Memory B cell (primary cell): ENCODE data around the gene LRCH3.
"Not testable (repeated sequence)": the region's sequence is repeated elsewhere in the genome, so short reads cannot be mapped to it uniquely, and the experiment has no call there.

ENCODE experiments used
- ATAC-seq: fragments of 150-1000 bp; cut with Tn5 transposase; 2 replicates; pipeline ENCODE4 v1.10.0; 2021; ENCODE audit warnings: low read depth, mild to moderate bottlenecking, moderate library complexity
- DNase-seq, 2 donors: peaks; one replicate each; pipeline ENCODE4 v3.0.0; 2022; ENCODE audit warnings: low spot score in 2 of 2
- H3K27ac Mint-ChIP-seq: one replicate; pipeline ENCODE4 v1.8.0; 2022; ENCODE audit warnings: mild to moderate bottlenecking, moderate library complexity, mixed read lengths
- H3K27me3 Mint-ChIP-seq: one replicate; pipeline ENCODE4 v1.8.0; 2022; ENCODE audit warnings: mixed read lengths
- H3K36me3 Mint-ChIP-seq: one replicate; pipeline ENCODE4 v1.8.0; 2022; ENCODE audit warnings: mild to moderate bottlenecking, mixed read lengths
- H3K4me1 Mint-ChIP-seq: one replicate; pipeline ENCODE4 v1.8.0; 2022; ENCODE audit warnings: mixed read lengths
- H3K4me3 Mint-ChIP-seq: one replicate; pipeline ENCODE4 v1.8.0; 2022; ENCODE audit warnings: mild to moderate bottlenecking, moderate library complexity, mixed read lengths
- H3K9me3 Mint-ChIP-seq: one replicate; pipeline ENCODE4 v1.8.0; 2022; ENCODE audit warnings: mixed read lengths

LRCH3 gene

DNA sequence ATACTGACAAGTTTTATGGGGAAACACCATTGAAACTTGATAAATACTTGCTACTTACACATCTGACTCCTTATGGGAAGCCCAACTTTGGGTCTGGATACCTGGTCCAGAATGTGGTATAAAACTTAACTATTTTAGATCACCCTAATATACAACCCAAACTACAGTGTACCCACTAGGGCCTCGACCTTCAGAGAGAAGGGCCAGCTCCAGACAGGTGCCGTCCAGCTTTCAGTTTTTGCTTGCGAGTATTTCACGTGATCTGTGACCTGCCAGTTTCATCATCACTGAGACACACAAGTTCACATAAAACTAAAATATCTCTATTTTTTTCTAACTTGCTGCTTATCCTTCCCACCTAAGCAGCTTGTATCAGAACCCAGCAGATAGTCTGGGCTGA is 99.6 kb downstream of the LRCH3 start:
- no peak overlapping the region for H3K27ac Mint-ChIP-seq
- no peaks in the 10 kb centered on the region for H3K27me3 Mint-ChIP-seq
- no peak overlapping the region for H3K4me3 Mint-ChIP-seq
- peaks cover 17% of the 10 kb centered on the region for H3K36me3 Mint-ChIP-seq
- H3K4me1 Mint-ChIP-seq = no peaks in the 10 kb centered on the region
- no peaks in the 10 kb centered on the region for H3K9me3 Mint-ChIP-seq
- DNase-seq (no peak), ATAC-seq (no peak)

DNA sequence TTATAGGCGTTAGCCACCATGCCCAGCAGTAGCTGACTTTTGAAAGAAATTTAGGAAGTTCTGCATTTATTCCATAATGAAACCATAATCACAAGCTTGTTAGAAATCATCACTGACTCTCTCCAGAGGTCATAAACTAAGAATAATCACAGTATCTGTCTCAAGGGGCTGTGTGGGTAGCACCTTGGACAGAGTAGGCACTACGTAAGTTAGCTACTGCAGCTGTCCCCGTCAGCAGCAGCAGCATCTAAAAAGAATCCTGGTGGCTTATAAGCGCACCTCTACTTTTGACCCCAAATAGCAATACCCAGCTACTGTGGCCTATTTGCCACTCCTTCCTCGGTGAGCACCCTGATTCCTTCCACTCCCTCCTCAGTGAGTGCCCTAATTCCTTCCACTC is 101.1 kb downstream of the LRCH3 start:
- ATAC-seq = no peak
- Mint-ChIP-seq H3K4me3 (no peak overlapping the region), H3K9me3 (no peaks in the 10 kb centered on the region), H3K36me3 (peaks cover 16% of the 10 kb centered on the region), H3K27me3 (no peaks in the 10 kb centered on the region), H3K27ac (no peak overlapping the region), H3K4me1 (no peaks in the 10 kb centered on the region)
- no peak for DNase-seq

DNA sequence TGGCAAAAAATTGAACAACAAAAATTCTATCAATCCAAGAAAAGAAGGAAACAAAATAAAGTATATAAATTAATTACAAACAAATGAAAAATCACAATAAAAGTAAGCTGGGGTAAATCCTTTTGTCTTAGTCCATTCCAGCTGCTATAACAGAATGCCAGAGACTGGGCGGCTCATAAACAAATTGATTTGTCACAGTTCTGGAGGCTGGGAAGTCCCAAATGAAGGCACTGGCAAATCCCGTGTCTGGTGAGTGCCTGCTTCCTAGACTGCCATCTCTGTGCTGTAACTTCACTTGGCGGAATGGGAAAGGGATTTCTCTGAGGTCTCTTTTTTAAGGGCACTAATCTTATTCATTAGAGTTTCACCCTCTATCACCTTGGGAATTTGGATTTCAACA is 105.4 kb downstream of the LRCH3 start:
- peaks cover 1% of the 10 kb centered on the region for H3K4me1 Mint-ChIP-seq
- H3K27me3 Mint-ChIP-seq = no peaks in the 10 kb centered on the region
- ATAC-seq (no peak), DNase-seq (no peak)
- H3K27ac Mint-ChIP-seq = no peak overlapping the region
- no peaks in the 10 kb centered on the region for H3K9me3 Mint-ChIP-seq
- peaks cover 8% of the 10 kb centered on the region for H3K36me3 Mint-ChIP-seq
- no peak overlapping the region for H3K4me3 Mint-ChIP-seq

DNA sequence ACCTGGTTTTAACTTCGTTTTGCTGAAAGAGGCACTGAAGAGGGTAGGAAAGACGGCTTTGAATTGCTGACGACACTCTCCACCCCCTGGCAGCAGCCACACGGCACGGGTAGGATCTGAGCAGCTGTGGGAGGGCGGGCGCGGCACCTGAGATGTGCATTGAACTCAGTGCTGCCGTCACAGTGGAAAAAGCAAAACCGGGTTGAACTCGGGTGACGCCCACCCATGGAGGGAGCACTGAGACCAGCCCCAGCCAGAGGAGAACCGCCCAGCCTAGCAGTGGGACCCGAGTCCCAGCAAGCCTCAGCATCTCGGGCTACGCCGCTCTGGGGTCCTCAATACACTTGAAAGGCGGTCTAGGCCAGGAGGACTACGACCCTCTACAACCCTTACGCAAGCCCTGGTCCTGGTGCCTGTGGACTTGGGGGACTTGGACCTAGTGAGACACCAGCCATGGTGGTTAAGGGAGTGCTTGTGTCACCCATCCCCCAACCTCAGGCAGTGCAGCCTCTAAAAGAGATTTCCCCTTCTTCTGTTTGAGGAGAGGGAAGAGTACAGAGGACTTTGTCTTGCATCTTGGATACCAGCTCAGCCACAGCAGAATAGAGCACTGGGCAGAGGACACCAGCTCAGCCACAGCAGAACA is 108.9 kb downstream of the LRCH3 start:
- H3K27ac Mint-ChIP-seq = no peak overlapping the region
- H3K36me3 Mint-ChIP-seq = peaks cover 2% of the 10 kb centered on the region
- ATAC-seq (no peak), DNase-seq (no peak)
- H3K27me3 Mint-ChIP-seq = no peaks in the 10 kb centered on the region
- H3K4me3 Mint-ChIP-seq = no peak overlapping the region
- H3K4me1 Mint-ChIP-seq = peaks cover 2% of the 10 kb centered on the region
- H3K9me3 Mint-ChIP-seq = peaks cover 4% of the 10 kb centered on the region

DNA sequence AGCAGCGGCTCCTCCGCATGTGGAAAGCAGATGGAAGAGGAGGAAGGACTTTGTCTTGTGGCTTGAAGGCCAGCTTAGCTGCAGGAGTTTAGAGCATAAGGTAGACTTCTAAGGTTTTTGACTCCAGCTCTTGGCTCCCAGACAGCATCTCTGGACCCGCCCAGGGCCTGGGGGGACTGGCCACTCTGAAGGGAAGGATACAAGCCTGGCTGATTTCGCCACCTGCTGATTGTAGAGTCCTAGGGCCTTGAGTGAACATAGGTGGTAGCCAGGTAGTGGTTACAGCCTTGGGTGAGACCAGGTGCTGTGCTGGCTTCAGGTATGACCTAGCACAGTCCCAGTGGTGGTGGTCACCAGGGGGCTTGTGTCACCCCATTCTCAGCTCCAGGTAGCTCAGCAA is 110.6 kb downstream of the LRCH3 start:
- H3K36me3 Mint-ChIP-seq = peaks cover 2% of the 10 kb centered on the region
- H3K27me3 Mint-ChIP-seq = no peaks in the 10 kb centered on the region
- no peak overlapping the region for H3K27ac Mint-ChIP-seq
- H3K4me1 Mint-ChIP-seq = peaks cover 5% of the 10 kb centered on the region
- peaks cover 4% of the 10 kb centered on the region for H3K9me3 Mint-ChIP-seq
- H3K4me3 Mint-ChIP-seq = no peak overlapping the region
- ATAC-seq (no peak), DNase-seq (no peak)

DNA sequence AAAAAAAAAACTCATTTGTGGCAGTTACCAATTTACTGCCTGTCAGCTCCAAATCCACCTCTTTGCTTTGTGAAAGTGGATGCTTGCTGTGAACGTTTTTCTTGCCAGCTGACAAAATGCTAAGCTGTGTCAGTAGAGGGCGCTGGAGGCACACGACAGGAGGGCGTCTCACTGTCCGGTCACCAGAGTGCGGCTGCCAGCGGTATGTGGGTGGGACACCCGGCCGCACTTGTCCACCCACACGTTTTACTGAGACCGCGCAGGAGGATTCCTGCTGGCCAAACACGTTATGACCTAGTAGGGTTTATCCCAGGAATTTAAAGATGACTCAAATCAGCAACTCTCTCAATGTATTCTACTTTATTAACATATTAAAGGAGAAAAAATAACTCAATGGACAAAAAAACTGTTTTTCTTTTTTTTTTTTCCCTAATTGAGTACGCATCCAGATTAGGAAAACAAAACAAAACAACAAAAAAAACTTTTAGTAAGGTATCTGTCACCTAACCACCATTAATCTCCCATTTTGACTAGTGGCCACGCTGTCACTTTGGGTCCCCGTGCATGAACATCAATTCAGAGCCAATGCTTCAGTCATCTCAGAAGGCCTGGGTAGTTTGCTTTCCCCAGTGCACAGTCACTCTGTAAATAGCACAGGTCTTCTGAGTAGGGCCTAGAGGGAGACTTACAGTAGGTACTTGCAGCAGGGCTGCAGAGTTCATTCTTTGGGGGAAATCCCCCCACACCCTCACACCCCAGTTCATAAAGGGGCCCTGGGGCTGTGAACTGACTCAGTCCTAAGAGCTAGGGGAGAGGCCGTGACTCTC is 115.2 kb downstream of the LRCH3 start:
- Mint-ChIP-seq H3K9me3 (peaks cover 4% of the 10 kb centered on the region), H3K4me3 (peak overlapping the region; percentile 37), H3K27ac (no peak overlapping the region), H3K36me3 (peaks cover 3% of the 10 kb centered on the region), H3K4me1 (peaks cover 5% of the 10 kb centered on the region), H3K27me3 (no peaks in the 10 kb centered on the region)
- ATAC-seq (peak; percentile 82), DNase-seq (peak; percentile 72 to 75)

DNA sequence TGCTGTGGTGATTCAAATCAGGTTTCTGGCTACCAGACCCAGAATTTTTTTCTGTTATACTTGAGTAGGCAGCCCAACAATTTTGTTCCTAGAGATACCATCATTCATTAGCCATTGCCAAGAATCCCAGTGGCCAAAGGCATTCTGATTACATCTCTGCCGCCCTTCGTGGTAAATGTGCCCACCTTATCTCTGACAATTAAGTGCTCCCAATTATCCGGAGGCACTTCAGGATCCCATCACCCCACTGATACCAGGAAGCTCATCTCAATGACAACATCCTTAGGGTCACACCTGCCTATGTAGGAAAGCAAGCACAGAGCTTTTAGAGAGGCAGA is 115.8 kb downstream of the LRCH3 start:
- Mint-ChIP-seq H3K36me3 (peaks cover 3% of the 10 kb centered on the region), H3K4me1 (peaks cover 3% of the 10 kb centered on the region), H3K27me3 (no peaks in the 10 kb centered on the region), H3K27ac (no peak overlapping the region), H3K4me3 (no peak overlapping the region), H3K9me3 (peaks cover 4% of the 10 kb centered on the region)
- no peak for DNase-seq
- ATAC-seq = no peak

DNA sequence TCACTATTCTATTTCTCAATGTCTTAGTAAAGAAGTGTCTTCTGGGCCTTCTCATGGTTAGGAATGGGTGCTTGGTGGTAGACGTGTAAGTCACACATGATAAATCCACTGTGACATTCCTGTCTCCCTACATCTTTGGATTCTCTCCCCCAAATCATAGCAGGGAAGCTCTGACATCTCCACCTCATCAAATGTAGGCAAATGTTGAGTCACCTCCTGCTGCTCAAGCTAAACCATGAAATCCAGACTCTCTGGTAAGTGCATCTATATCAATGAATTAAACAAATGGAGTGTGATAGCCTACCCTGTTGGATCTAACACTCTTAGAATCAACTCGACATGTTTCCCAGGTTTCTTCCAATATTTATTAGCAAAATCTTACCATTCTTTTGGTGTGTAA is 116.1 kb downstream of the LRCH3 start:
- DNase-seq (no peak), ATAC-seq (no peak)
- H3K27me3 Mint-ChIP-seq = no peaks in the 10 kb centered on the region
- no peak overlapping the region for H3K27ac Mint-ChIP-seq
- H3K4me1 Mint-ChIP-seq = peaks cover 3% of the 10 kb centered on the region
- peaks cover 3% of the 10 kb centered on the region for H3K9me3 Mint-ChIP-seq
- no peak overlapping the region for H3K4me3 Mint-ChIP-seq
- peaks cover 1% of the 10 kb centered on the region for H3K36me3 Mint-ChIP-seq

DNA sequence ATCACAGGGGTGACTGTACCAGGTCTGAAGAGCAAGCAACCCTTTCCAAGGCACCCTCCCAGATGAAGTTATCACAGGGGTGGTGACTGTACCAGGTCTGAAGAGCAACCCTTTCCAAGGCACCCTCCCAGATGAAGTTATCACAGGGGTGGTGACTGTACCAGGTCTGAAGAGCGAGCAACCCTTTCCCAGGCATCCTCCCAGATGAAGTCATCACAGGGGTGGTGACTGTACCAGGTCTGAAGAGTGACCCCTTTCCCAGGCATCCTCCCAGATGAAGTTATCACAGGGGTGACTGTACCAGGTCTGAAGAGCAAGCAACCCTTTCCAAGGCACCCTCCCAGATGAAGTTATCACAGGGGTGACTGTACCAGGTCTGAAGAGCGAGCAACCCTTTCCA is 117.5 kb downstream of the LRCH3 start:
- not testable (repeated sequence) for H3K27me3 Mint-ChIP-seq, H3K27ac Mint-ChIP-seq, ATAC-seq, H3K4me1 Mint-ChIP-seq, H3K36me3 Mint-ChIP-seq, DNase-seq, H3K9me3 Mint-ChIP-seq, H3K4me3 Mint-ChIP-seq

DNA sequence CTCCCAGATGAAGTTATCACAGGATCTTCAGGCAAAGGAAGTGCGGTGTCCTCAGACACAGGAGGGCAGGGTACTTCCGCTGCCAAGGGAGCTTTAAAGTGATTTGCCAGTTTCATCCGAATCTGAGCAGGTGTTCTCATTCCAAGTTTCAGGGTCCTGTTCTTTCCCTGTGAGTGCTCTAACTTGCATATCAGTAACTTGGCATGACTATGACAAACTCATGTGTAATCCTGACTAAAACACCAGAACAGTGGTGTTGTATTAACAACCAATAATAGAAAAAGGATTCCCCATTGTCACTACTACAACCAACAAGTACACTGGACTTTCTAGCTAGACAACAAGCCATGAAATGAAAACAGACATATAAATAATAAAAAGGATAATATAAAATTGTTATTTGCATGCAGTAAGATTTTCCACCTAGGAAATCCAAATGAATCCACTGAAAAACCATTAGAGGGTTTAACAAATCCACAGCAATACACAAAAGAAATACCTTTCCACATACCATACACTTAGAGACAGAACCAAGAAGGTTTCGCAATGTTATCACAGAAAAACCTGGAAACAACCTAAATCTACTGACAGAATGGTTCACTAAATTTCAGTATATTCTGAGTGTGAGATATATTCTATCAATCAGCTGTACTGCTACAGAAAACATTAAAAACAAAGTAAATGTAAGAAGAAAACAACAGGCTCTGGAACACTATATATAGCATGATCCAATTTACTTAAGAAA is 118.1 kb downstream of the LRCH3 start:
- no peaks in the 10 kb centered on the region for H3K9me3 Mint-ChIP-seq
- no peak for ATAC-seq
- H3K27ac Mint-ChIP-seq = no peak overlapping the region
- no peaks in the 10 kb centered on the region for H3K27me3 Mint-ChIP-seq
- H3K4me3 Mint-ChIP-seq = no peak overlapping the region
- peaks cover 6% of the 10 kb centered on the region for H3K36me3 Mint-ChIP-seq
- no peak for DNase-seq
- H3K4me1 Mint-ChIP-seq = peaks cover 3% of the 10 kb centered on the region

DNA sequence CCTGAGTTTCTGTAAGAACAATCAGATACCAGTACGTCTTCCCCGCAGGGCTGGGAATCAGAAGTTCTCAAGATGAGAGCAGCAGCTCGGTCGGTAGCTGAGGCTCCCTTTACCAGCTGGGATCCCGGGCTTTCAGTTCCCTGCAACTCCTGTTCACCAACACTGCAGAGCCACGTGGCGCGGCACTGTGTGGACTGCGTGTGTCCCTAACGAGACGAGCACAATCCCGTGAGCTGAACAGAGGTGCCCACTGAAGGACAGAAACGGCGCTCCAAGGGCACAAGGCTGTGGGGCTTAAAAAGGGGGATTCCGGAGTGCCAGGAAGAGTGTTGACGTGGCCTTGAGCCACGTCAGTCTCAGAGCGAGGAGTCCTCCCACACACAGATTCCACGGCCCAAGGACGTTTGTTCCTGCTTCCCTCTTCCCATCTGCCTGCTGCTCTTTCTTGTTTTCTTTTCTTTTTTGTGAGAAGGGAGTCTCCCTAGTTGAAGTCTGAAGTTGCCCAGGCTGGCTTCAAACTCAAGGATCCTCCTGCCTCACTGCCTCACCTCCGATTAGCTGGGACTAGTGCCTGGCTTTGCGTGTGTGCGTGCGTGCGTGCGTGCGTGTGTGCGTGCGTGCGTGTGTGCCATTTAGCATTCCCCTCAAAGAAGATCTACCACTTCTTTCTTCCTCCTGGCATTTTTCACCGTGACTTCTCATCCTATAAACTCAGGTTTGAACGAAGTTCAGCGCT is 121.9 kb downstream of the LRCH3 start:
- DNase-seq (no peak), ATAC-seq (peak; percentile 27)
- Mint-ChIP-seq H3K9me3 (peaks cover 1% of the 10 kb centered on the region), H3K27ac (peak overlapping the region; percentile 39), H3K4me3 (peak overlapping the region; percentile 61), H3K4me1 (no peaks in the 10 kb centered on the region), H3K27me3 (no peaks in the 10 kb centered on the region), H3K36me3 (peaks cover 7% of the 10 kb centered on the region)

DNA sequence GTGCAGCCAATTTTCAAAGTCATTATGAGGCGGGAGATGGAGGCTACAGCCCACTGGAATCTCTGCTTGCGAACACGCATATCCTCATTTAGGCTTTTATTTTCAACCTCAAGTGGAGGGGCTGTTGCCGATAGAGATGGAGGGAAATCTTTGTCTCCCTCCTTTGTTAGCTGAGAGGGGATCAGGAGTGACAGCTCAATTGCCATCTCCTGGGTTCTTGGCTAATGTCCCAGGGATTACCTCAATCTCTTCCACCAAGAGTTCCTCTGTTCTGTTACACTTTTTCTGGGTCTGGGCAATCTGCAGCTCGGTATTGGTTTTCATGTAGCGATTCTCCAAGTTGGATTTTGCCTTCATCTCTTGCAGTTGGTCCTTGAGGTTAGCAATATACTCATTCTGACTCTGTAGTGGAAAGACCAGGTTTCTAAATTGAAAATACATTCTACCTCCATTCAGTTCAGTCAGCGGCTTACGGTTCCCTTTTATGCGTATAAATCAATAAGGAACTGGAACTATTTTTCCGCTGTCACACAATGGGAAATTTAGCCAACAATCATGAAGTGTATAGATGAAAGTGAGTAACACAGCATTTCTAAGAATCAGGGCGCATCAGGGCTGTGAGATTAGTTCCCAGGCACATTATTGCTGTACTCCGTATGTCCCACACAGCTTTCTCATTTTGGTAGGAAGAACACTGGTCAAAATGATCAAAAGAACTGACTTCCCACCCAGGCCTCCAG is 122.8 kb downstream of the LRCH3 start:
- H3K4me3 Mint-ChIP-seq = no peak overlapping the region
- H3K27me3 Mint-ChIP-seq = no peaks in the 10 kb centered on the region
- no peak for ATAC-seq
- no peak for DNase-seq
- H3K9me3 Mint-ChIP-seq = peaks cover 1% of the 10 kb centered on the region
- H3K27ac Mint-ChIP-seq = no peak overlapping the region
- H3K4me1 Mint-ChIP-seq = no peaks in the 10 kb centered on the region
- peaks cover 7% of the 10 kb centered on the region for H3K36me3 Mint-ChIP-seq

DNA sequence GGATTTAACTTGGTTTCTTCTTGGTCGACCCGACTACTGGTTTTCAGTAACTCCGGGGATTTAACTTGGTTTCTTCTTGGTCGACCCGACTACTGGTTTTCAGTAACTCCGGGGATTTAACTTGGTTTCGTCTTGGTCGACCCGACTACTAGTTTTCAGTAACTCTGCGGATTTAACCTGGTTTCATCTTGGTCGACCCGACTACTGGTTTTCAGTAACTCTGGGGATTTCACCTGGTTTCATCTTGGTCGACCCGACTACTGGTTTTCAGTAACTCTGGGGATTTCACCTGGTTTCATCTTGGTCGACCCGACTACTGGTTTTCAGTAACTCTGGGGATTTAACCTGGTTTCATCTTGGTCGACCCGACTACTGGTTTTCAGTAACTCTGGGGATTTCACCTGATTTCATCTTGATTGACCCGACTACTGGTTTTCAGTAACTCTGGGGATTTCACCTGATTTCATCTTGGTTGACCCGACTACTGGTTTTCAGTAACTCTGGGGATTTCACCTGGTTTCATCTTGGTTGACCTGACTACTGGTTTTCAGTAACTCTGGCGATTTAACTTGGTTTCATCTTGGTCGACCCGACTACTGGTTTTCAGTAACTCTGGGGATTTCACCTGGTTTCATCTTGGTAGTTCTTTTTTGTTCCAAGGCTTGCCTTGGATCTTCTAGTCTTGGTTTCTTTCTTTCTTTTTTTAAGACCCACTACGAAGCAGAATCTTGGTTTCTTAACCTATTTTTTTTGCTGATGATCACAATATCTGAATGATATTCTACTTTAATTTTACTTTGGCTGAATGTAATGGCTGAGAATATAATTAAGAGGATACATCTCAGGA is 130.6 kb downstream of the LRCH3 start:
- H3K27me3 Mint-ChIP-seq, H3K4me3 Mint-ChIP-seq, H3K27ac Mint-ChIP-seq, H3K4me1 Mint-ChIP-seq, ATAC-seq, H3K9me3 Mint-ChIP-seq, DNase-seq: not testable (repeated sequence)
- peaks cover 27% of the 10 kb centered on the region for H3K36me3 Mint-ChIP-seq
